WTC11 (cell line): ENCODE data around the gene SERTAD2. TPM values are rescaled to one million over a fixed set of nuclear protein-coding genes. Genes with fewer than 3 reads are reported as not detected.

ENCODE experiments used
- ATAC-seq: fragments of 200-7000 bp; cut with Tn5 transposase; 2 replicates; pipeline ENCODE4 v1.10.0; 2021; ENCODE audit warnings: mild to moderate bottlenecking, moderate library complexity
- CTCF ChIA-PET: fragments of 300-600 bp; sonication (Branson Sonifier 250); formaldehyde crosslinking; loops from one replicate; lab custom pipeline; 2021; ENCODE audit warnings: antibody characterized with exemption; lab: Charles Lee
- POLR2A ChIA-PET: fragments of 350-600 bp; sonication (Branson Sonifier 250); formaldehyde crosslinking; loops from one replicate; lab custom pipeline; 2021; ENCODE audit warnings: antibody characterized with exemption; lab: Charles Lee
- DNase-seq: peaks from one replicate; pipeline ENCODE4 v3.0.0; 2021; ENCODE audit warnings: low spot score
- H3K27ac Mint-ChIP-seq: 2 replicates; pipeline ENCODE4 v1.8.0; 2021; ENCODE audit warnings: mixed read lengths
- H3K27me3 Mint-ChIP-seq: 2 replicates; pipeline ENCODE4 v1.8.0; 2021; ENCODE audit warnings: low read depth, mild to moderate bottlenecking, moderate library complexity, mixed read lengths
- H3K36me3 Mint-ChIP-seq: 2 replicates; pipeline ENCODE4 v1.8.0; 2021; ENCODE audit warnings: mixed read lengths
- H3K4me1 Mint-ChIP-seq: 2 replicates; pipeline ENCODE4 v1.8.0; 2022; ENCODE audit warnings: mixed read lengths
- H3K4me3 Mint-ChIP-seq: 2 replicates; pipeline ENCODE4 v1.8.0; 2021; ENCODE audit warnings: mild to moderate bottlenecking, moderate library complexity, mixed read lengths
- H3K9me3 Mint-ChIP-seq: 2 replicates; pipeline ENCODE4 v1.8.0; 2021; ENCODE audit warnings: mixed read lengths
- ESRRA ChIP-seq: sonication (generic); formaldehyde crosslinking; IDR thresholded peaks from 2 replicates; pipeline ENCODE4 v1.8.1; 2022; ENCODE audit warnings: mild to moderate bottlenecking, missing genetic modification reagents, borderline replicate concordance
- GABPB1 ChIP-seq: sonication (generic); formaldehyde crosslinking; IDR thresholded peaks from 2 replicates; pipeline ENCODE4 v1.8.1; 2023; ENCODE audit warnings: mild to moderate bottlenecking, missing genetic modification reagents
- GTF2I ChIP-seq: fragments of 250-450 bp; sonication (Bioruptor Pico); conservative IDR thresholded peaks from 2 replicates; pipeline ENCODE4 v1.4.0; 2021; ENCODE audit warnings: mild to moderate bottlenecking
- MXD4 ChIP-seq: fragments of 250-450 bp; sonication (Bioruptor Pico); IDR thresholded peaks from 2 replicates; pipeline ENCODE4 v1.8.0; 2021; ENCODE audit warnings: mild to moderate bottlenecking, moderate library complexity, borderline replicate concordance
- PRRX2 ChIP-seq: fragments of 250-450 bp; sonication (Bioruptor Pico); IDR thresholded peaks from 2 replicates; pipeline ENCODE4 v1.8.0; 2021; ENCODE audit warnings: mild to moderate bottlenecking
- SMAD3 ChIP-seq: sonication (generic); formaldehyde crosslinking; IDR thresholded peaks from 2 replicates; pipeline ENCODE4 v1.8.0; 2022; ENCODE audit warnings: missing genetic modification reagents, mild to moderate bottlenecking, borderline replicate concordance
- SP1 ChIP-seq: sonication (generic); formaldehyde crosslinking; conservative IDR thresholded peaks from 2 replicates; pipeline ENCODE4 v1.8.1; 2022; ENCODE audit warnings: missing genetic modification reagents
- TCF7 ChIP-seq: sonication (generic); formaldehyde crosslinking; IDR thresholded peaks from 2 replicates; pipeline ENCODE4 v1.8.0; 2022; ENCODE audit warnings: mild to moderate bottlenecking, low read depth, missing genetic modification reagents, moderate library complexity
- TEAD4 ChIP-seq: sonication (generic); formaldehyde crosslinking; IDR thresholded peaks from 2 replicates; pipeline ENCODE4 v1.8.0; 2022; ENCODE audit warnings: mild to moderate bottlenecking, missing genetic modification reagents
- TP53 ChIP-seq: sonication (generic); formaldehyde crosslinking; IDR thresholded peaks from 2 replicates; pipeline ENCODE4 v1.8.1; 2023; ENCODE audit warnings: mild to moderate bottlenecking, missing genetic modification reagents
- total RNA-seq: library from RNA; stranded (reverse); gene quantifications from 3 replicates; pipeline ENCODE4 v1.2.3, GENCODE V29; 2021
- TF ChIP-seq, protein P1 (sequence below): sonication (generic); formaldehyde crosslinking; conservative IDR thresholded peaks from 2 replicates; pipeline ENCODE4 v1.8.1; 2023; ENCODE audit warnings: mild to moderate bottlenecking, low read depth, missing genetic modification reagents, moderate library complexity
- TF ChIP-seq, protein P2 (sequence below): sonication (generic); formaldehyde crosslinking; IDR thresholded peaks from 2 replicates; pipeline ENCODE4 v1.8.0; 2022; ENCODE audit warnings: mild to moderate bottlenecking, missing genetic modification reagents
- TF ChIP-seq, protein P3 (sequence below): sonication (generic); formaldehyde crosslinking; IDR thresholded peaks from 2 replicates; pipeline ENCODE4 v1.8.1; 2022; ENCODE audit warnings: mild to moderate bottlenecking, missing genetic modification reagents, moderate library complexity, borderline replicate concordance
- TF ChIP-seq, protein P4 (sequence below): sonication (generic); formaldehyde crosslinking; IDR thresholded peaks from 2 replicates; pipeline ENCODE4 v1.8.1; 2022; ENCODE audit warnings: missing genetic modification reagents, borderline replicate concordance
- TF ChIP-seq, protein P5 (sequence below): sonication (generic); formaldehyde crosslinking; IDR thresholded peaks from 2 replicates; pipeline ENCODE4 v1.8.1; 2023; ENCODE audit warnings: mild to moderate bottlenecking, moderate library complexity, missing genetic modification reagents
- TF ChIP-seq, protein P6 (sequence below): fragments of 250-450 bp; sonication (Bioruptor Pico); IDR thresholded peaks from 2 replicates; pipeline ENCODE4 v1.9.0; 2021; ENCODE audit warnings: mild to moderate bottlenecking

The SERTAD2 gene
- total RNA-seq, 1 experiment from 2014 or later = 7.9 TPM

DNA sequence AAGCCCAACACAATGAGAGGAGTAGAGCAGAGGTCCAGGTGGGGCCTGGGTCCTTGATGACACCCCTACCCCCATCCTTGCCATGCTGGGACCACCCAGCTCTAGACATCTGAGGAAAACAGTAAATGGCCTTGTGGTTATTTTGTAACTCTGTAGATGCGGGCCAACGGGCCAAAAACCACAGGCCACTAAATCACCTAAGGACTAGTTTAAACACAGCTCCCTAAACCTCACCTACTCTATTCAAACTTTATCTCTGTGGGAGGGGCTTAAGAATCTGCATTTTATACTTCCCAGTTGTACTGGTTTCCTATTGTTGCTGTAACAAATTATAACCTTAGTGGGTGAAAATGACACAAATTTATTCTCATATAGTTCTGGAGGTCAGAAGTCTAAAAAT, 19.0 kb upstream of the SERTAD2 start (continued):
- TF ChIP-seq, protein P1, sequence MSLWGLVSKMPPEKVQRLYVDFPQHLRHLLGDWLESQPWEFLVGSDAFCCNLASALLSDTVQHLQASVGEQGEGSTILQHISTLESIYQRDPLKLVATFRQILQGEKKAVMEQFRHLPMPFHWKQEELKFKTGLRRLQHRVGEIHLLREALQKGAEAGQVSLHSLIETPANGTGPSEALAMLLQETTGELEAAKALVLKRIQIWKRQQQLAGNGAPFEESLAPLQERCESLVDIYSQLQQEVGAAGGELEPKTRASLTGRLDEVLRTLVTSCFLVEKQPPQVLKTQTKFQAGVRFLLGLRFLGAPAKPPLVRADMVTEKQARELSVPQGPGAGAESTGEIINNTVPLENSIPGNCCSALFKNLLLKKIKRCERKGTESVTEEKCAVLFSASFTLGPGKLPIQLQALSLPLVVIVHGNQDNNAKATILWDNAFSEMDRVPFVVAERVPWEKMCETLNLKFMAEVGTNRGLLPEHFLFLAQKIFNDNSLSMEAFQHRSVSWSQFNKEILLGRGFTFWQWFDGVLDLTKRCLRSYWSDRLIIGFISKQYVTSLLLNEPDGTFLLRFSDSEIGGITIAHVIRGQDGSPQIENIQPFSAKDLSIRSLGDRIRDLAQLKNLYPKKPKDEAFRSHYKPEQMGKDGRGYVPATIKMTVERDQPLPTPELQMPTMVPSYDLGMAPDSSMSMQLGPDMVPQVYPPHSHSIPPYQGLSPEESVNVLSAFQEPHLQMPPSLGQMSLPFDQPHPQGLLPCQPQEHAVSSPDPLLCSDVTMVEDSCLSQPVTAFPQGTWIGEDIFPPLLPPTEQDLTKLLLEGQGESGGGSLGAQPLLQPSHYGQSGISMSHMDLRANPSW = no peak
- TF ChIP-seq, protein P2, sequence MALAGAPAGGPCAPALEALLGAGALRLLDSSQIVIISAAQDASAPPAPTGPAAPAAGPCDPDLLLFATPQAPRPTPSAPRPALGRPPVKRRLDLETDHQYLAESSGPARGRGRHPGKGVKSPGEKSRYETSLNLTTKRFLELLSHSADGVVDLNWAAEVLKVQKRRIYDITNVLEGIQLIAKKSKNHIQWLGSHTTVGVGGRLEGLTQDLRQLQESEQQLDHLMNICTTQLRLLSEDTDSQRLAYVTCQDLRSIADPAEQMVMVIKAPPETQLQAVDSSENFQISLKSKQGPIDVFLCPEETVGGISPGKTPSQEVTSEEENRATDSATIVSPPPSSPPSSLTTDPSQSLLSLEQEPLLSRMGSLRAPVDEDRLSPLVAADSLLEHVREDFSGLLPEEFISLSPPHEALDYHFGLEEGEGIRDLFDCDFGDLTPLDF (CRISPR knock-in tag) = no peak

DNA sequence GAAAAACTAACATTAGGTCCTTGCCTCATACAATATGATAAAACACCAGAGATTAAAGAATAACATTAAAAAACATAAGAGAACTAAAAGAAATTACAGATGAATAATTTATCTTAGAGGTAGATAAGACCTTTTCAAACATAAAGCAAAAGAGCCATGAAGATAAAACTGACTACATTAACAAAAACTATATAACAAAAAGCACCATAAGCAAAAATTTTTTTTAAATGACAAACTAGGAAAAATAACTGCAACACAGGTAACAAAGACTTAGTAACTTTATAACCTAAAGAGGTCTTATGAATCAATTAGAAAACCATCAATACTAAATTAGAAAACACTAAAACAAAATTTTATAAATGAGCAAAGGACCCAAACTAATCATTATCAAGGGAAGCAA, 16.3 kb upstream of the SERTAD2 start:
- Mint-ChIP-seq H3K4me1 (peaks cover 16% of the 10 kb centered on the region), H3K36me3 (no peaks in the 10 kb centered on the region), H3K27ac (no peak overlapping the region), H3K4me3 (no peak overlapping the region), H3K9me3 (no peaks in the 10 kb centered on the region), H3K27me3 (no peaks in the 10 kb centered on the region)
- no peak for ATAC-seq
- TF ChIP-seq TCF7 (CRISPR knock-in tag) = no peak
- TF ChIP-seq, protein P3, sequence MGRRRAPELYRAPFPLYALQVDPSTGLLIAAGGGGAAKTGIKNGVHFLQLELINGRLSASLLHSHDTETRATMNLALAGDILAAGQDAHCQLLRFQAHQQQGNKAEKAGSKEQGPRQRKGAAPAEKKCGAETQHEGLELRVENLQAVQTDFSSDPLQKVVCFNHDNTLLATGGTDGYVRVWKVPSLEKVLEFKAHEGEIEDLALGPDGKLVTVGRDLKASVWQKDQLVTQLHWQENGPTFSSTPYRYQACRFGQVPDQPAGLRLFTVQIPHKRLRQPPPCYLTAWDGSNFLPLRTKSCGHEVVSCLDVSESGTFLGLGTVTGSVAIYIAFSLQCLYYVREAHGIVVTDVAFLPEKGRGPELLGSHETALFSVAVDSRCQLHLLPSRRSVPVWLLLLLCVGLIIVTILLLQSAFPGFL (CRISPR knock-in tag) = no peak
- ChIA-PET CTCF (interaction anchor here (1.0 kb wide), 1 partner anchor 24 kb away, joined by 4 read pairs; no protein-coding TSS in a partner anchor), POLR2A (no interaction called here)
- DNase-seq = no peak

DNA sequence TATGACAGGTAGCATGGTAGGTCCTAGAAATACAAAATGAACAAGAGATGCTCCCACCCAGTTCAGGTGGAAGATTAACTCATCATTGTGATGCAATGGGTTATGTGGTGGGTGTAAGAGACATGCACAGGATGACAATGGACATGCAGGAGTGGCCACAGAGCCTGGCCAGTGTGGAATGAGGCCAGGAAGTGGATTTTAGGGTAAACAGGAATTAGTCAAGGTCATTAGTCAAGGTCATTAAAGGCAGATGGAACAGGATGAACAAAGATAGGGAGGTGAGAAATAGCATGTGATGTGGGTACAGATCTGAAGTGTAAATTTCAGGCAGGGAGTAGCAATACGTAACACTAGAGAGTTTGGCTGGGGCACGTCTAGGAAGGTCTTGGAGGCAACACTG, 15.6 kb upstream of the SERTAD2 start:
- no peak for TF ChIP-seq SP1 (CRISPR knock-in tag)
- TF ChIP-seq, protein P4, sequence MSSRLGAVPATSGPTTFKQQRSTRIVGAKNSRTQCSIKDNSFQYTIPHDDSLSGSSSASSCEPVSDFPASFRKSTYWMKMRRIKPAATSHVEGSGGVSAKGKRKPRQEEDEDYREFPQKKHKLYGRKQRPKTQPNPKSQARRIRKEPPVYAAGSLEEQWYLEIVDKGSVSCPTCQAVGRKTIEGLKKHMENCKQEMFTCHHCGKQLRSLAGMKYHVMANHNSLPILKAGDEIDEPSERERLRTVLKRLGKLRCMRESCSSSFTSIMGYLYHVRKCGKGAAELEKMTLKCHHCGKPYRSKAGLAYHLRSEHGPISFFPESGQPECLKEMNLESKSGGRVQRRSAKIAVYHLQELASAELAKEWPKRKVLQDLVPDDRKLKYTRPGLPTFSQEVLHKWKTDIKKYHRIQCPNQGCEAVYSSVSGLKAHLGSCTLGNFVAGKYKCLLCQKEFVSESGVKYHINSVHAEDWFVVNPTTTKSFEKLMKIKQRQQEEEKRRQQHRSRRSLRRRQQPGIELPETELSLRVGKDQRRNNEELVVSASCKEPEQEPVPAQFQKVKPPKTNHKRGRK (CRISPR knock-in tag) = no peak
- TF ChIP-seq, protein P3 (CRISPR knock-in tag) = 0 out of 2 replicates have a peak, but pooled peaks have one; percentile 41
- TF ChIP-seq GTF2I (CRISPR knock-in tag) = no peak
- peak; percentile 98 for TF ChIP-seq GABPB1 (CRISPR knock-in tag)
- Mint-ChIP-seq H3K4me1 (peaks cover 16% of the 10 kb centered on the region), H3K4me3 (no peak overlapping the region), H3K27me3 (no peaks in the 10 kb centered on the region), H3K9me3 (no peaks in the 10 kb centered on the region), H3K36me3 (no peaks in the 10 kb centered on the region), H3K27ac (no peak overlapping the region)
- ChIA-PET POLR2A (no interaction called here), CTCF (no interaction called here)
- DNase-seq = no peak
- no peak for ATAC-seq

DNA sequence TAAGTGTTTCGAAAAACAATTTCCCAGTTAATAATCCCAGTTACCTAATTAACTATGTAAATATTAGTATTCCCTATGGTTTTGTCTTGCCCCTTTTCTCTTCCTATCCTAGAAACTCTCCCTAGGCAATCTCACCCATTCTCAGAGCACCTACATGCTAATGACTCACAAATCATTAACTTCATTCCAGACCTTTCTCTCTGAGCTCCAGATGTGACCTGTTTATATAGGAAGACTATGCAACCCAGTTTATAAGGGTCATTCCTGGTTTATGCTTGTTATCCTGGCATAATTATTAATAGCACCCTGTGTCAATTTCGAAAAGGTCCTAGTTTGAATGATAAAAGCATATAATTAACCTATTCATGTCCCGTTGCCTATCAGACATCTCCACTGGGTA, 14.8 kb upstream of the SERTAD2 start:
- Mint-ChIP-seq H3K36me3 (no peaks in the 10 kb centered on the region), H3K9me3 (no peaks in the 10 kb centered on the region)
- TF ChIP-seq TEAD4 (CRISPR knock-in tag) = no peak
- no peak for TF ChIP-seq TP53 (CRISPR knock-in tag)
- TF ChIP-seq MXD4 = no peak
- no peak for TF ChIP-seq ESRRA (CRISPR knock-in tag)
- TF ChIP-seq, protein P2 (CRISPR knock-in tag) = no peak
- TF ChIP-seq, protein P5, sequence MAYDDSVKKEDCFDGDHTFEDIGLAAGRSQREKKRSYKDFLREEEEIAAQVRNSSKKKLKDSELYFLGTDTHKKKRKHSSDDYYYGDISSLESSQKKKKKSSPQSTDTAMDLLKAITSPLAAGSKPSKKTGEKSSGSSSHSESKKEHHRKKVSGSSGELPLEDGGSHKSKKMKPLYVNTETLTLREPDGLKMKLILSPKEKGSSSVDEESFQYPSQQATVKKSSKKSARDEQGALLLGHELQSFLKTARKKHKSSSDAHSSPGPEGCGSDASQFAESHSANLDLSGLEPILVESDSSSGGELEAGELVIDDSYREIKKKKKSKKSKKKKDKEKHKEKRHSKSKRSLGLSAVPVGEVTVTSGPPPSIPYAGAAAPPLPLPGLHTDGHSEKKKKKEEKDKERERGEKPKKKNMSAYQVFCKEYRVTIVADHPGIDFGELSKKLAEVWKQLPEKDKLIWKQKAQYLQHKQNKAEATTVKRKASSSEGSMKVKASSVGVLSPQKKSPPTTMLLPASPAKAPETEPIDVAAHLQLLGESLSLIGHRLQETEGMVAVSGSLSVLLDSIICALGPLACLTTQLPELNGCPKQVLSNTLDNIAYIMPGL (CRISPR knock-in tag) = no peak
- TF ChIP-seq SMAD3 (CRISPR knock-in tag) = no peak
- TF ChIP-seq PRRX2 = no peak
- TF ChIP-seq, protein P6, sequence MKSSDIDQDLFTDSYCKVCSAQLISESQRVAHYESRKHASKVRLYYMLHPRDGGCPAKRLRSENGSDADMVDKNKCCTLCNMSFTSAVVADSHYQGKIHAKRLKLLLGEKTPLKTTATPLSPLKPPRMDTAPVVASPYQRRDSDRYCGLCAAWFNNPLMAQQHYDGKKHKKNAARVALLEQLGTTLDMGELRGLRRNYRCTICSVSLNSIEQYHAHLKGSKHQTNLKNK (CRISPR knock-in tag) = no peak

More for the DNA sequence above, 14.8 kb upstream of the SERTAD2 start:
- CTCF ChIA-PET = interaction anchor here (1.2 kb wide), 1 partner anchor 180 kb away, joined by 4 read pairs; no protein-coding TSS in a partner anchor
- POLR2A ChIA-PET = no interaction called here
- ATAC-seq (no peak), DNase-seq (no peak)
- Mint-ChIP-seq H3K27ac (no peak overlapping the region), H3K27me3 (no peaks in the 10 kb centered on the region), H3K4me1 (peaks cover 16% of the 10 kb centered on the region), H3K4me3 (no peak overlapping the region)
